ENCODE results near the gene NUDT1. TPM values are rescaled to one million over a fixed set of nuclear protein-coding genes. Genes with fewer than 3 reads are reported as not detected.
A peak's percentile ranks its signal among the peaks of the same experiment; 100 is the strongest.

Gene NUDT1
- total RNA-seq, 1 experiment from 2014 or later: 84.7 TPM

GRCh38 chr7:2283074-2283473 is 41.0 kb downstream of the NUDT1 start:
- peak overlapping the region in 2 of 3 experiments; percentile 88 to 91; a peak in 5 of 7 replicates for H3K27ac Mint-ChIP-seq
- Histone ChIP-seq H4K5ac (ENCODE audit: insufficient read length, low read depth, low read length) (no peak overlapping the region), H2BK20ac (ENCODE audit: low read depth, low read length, poor library complexity, severe bottlenecking) (no peak overlapping the region), H3K9ac (ENCODE audit: extremely low read depth, insufficient read length, low read length) (no peak overlapping the region), H4K8ac (replicated peaks; ENCODE audit: insufficient read length, low read depth, low read length) (no peak overlapping the region), H3K56ac (ENCODE audit: insufficient read length, low read depth, low read length) (no peak overlapping the region), H3K14ac (ENCODE audit: insufficient read depth, low read length) (no peak overlapping the region), H2BK15ac (ENCODE audit: low read depth, low read length) (no peak overlapping the region), H3K23ac (ENCODE audit: insufficient read length, low read depth, low read length) (no peak overlapping the region), H2AFZ (ENCODE audit: low read length) (no peak overlapping the region), H3K4ac (ENCODE audit: low read depth, low read length) (no peak overlapping the region), H3K23me2 (ENCODE audit: insufficient read length, low read depth, low read length, poor library complexity, severe bottlenecking) (no peaks in the 10 kb centered on the region), H3K9me3 (ENCODE audit: control insufficient read depth, low read depth, low read length) (no peaks in the 10 kb centered on the region), H4K91ac (ENCODE audit: insufficient read length, low read depth, low read length) (no peak overlapping the region), H2AK5ac (ENCODE audit: insufficient read length, low read length) (no peak overlapping the region), H2BK120ac (ENCODE audit: low read depth, low read length, poor library complexity, severe bottlenecking) (no peak overlapping the region), H3K4me1 (ENCODE audit: insufficient read depth, low read length) (no peaks in the 10 kb centered on the region), H3K79me1 (ENCODE audit: insufficient read depth, low read depth, low read length, poor library complexity, severe bottlenecking) (no peaks in the 10 kb centered on the region), H3K18ac (ENCODE audit: insufficient read length, low read depth, low read length) (no peak overlapping the region), H3K79me2 (ENCODE audit: insufficient read depth, low read length) (no peaks in the 10 kb centered on the region), H4K20me1 (ENCODE audit: control insufficient read depth, insufficient read depth, insufficient read length) (no peaks in the 10 kb centered on the region), H3K4me2 (ENCODE audit: insufficient read depth, insufficient read length, low read length) (no peak overlapping the region), H2BK5ac (ENCODE audit: insufficient read length, low read length) (no peak overlapping the region), H3K27ac (ENCODE audit: insufficient read length, low read depth, low read length) (no peak overlapping the region), H3K27me3 (ENCODE audit: insufficient read depth, low read length) (no peaks in the 10 kb centered on the region), H2BK12ac (ENCODE audit: insufficient read length, low read depth, low read length) (no peak overlapping the region), H3T11ph (ENCODE audit: low read length) (no peak overlapping the region)
- no CpG with 5 or more reads among the region's 20 CpGs for WGBS (ENCODE audit: extremely low coverage, insufficient read length, low lambda C conversion rate)
- H3K36me3 Mint-ChIP-seq (ENCODE audit: insufficient read depth in 1 of 3, low read depth in 3 of 3): peaks cover 0 to 5% (median 1%) of the 10 kb centered on the region in 3 experiments; a peak in 2 of 7 replicates
- TF ChIP-seq CTCF (conservative IDR thresholded peaks at IDR 0.05): no peak
- no peaks in the 10 kb centered on the region for H3K9me3 Mint-ChIP-seq
- no peak for DNase-seq
- H3K27me3 Mint-ChIP-seq (ENCODE audit: low read depth): no peaks in the 10 kb centered on the region
- no peak overlapping the region for H3K4me3 Mint-ChIP-seq
- peaks cover 12 to 23% of the 10 kb centered on the region in 2 experiments for H3K4me1 Mint-ChIP-seq
